Activated CD4-positive, CD25-positive, alpha-beta regulatory T cell (primary cell): ENCODE results near the gene TMEM235.
A peak's percentile ranks its signal among the peaks of the same experiment; 100 is the strongest.

ENCODE experiments used
- DNase-seq, 4 experiments: peaks; one replicate each; lab custom pipeline; 2025; lab: John Stamatoyannopoulos, UW

The TMEM235 gene

DNA sequence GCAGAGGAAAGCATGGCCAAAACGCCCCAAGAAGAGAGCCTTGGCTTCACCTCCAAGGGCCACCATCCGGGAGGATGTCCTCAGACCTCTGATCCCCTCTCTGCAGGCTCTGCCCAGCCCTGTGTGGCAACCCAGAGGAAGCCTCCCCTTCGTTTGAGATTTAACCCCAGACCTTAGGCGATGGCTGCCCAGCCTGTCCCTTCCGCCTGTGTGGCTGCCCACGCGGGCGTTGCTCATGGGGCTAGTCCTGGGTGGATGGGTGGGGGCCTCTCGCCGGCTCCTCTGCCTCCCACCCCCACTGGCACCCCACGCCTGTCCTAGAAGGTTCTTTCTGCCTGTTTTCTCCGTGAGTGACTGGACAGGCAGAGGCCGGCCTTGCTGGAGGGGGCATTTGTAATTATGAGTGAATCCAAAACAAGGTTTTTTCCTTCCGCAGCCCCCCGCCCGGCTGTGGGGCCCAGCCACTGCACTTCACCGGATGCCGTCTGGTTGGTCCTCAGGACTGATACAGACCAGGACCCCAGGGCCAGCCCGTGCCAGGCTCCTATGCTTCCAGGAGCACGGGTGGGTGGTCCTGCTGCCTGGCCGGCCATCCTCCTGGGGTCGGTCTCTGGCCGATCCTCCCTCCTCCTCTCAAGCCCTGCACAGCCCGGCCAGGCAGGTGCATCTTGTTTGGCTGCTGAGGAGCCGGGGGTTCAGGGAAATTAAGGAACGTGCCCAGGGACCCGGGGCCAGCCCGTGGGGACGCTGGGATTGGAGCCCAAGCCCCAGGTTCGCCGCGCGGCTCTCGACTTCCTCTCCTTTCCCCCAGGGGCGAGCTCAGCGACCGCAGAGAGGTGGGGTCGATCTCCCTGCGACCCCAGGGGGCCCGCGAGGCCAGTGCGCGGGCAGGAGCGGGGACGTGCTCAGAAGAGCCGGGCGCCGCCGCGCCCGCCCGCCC is at the start of gene TMEM235:
TMEM235 (plus strand) TSS at position 636 of the 940 bp plus-strand sequence. CDS start 393 bp downstream, outside the sequence.
- no peak for DNase-seq

DNA sequence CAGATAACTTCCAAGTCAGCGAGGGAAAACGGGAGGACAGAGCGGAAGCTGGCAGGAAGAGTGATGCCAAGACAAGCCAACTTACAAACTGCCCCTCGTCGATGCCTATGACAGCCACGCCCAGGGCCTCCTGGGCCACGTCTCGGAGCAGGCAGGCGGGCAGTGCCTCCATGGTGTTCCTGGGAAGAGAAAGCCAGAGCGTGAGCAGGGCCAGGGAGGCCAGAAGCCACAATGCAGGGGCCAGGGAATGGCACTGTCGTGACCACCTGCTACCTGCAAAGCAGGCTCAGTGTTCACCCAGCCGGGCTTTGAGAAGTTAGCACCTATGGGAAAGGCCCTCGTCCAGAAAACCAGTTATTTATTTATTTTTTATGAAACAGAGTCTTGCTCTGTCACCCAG is 48.9 kb upstream of the TMEM235 start:
- no peak for DNase-seq

DNA sequence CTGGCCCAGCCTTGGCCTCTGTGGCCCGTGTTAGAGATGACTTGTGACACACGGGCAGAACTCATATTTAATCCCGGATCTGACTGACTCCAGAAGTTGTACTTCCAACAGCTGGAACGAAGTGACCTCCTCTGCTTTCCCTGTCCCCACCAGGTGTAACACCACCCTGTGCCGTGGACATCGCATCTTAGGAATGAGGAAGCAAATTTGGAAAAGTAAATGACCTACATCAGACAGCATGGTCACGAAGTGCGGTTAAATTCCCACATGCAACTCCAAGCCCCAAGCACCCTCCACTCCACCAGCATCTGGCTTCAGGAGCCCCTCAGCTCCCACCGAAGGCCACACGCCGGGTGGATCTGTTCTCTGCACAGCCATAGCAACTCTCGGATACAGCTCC is 47.5 kb upstream of the TMEM235 start:
- DNase-seq, result no peak

DNA sequence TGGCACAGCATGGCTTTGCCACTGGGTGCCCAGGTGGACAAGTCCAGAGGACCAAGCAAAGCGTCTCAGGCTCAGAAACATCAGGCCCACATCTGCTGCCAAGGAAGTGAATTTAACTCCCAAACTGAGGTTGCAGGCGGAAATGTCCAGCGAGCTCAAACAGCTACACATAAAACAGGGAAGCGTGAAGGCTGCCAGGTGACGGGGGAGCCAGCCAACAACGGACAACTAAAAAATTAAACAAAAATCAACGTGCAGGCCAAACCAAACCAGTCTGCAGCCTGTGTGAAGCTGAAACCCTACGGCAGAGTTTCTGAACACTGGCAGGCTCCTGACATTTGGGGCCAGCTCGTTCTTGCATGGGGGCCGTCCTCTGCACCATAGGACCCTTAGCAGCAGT is 47.1 kb upstream of the TMEM235 start:
- DNase-seq, result no peak

DNA sequence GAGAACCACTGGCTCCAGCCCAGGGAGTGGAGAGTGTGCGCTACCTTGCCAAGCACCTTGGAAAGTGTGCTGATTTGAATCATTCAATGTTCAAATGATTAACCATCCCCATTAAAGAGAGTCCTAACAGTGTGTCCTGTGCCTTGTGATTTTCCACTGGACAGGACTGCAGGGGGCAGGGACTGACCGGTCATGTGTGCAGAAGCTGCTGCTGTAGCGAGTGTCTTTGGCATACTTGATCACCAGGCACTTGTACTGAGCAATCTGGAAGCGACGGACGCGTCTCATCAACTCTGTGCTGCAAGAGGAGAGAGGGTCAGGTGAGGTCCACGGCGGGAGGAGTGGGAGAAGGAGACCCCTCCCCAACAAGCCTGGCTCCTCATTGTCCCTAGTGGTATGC is 46.6 kb upstream of the TMEM235 start:
- DNase-seq, result no peak

DNA sequence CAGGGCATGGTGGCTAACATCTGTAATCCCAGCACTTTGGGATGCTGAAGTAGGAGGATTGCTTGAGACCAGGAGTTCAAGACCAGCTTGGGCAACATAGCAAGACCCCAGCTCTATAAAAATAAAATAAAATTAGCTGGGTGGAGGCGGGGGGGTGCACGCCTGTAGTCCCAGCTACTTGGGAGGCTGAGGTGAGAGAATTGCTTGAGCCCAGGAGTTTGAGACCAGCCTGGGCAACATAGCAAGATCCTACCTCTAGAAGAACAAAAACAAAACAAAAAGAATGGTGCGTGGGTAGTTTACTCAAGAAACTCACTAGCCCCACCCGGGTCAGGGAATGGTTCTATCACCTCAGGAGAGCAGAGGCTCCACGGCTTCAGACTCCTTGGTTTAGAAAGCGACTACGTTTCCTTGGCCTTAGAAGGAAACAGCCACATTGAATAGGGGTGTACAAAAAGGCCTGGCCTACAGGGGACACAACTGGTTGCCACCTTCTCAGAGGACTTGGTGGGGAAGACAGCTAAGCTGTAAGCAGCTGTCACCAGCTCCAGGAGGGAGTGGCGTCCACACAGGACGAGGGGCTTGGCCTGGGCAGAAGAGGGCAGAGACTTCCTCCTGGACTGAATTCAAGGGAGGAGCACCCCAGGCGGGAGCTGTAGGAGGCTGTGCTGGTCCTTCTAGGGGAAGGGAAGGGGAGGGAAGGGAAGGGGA is 45.3 kb upstream of the TMEM235 start:
- DNase-seq, result no peak

DNA sequence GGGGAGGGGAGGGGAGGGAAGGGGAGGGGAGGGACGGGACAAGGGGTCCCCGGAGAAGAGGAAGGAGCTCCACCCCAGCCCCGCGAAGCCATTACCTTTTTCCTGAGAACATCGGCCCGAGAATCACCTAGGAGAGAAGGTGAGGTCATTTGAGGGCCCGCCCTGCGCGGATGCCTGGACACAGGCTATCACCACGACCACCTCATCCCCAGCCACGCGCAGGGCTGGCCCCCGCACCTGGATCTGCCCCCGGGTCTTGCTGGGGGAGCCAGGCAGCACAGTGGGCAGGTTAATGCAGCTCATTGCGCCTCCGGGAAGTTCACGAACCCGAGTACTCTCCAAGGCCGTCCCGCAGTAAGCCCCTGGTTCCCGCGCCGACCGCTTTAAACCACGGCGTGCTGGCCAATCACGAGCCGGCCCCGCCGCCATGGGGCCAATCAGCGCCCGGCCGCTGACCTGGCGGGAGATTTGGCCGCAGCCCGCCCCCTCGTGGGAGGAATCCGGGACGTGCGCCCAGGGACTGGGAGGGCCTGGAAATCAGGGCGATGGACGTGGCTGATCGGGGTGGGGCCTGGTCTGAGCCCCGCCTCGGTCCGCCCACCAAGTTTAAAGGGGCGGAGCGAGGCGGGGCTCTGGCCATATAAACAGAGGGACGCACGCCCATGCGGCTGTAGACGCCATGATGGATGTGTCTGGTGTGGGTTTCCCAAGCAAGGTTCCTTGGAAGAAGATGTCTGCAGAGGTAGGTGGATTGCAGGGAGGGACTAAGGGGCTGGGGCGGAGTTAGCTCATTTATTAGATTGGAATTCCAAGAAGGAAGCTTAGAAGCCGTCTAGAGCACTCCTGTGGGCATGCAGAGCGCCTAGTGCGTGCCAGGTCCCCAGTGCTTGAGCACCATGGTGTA is 44.5 kb upstream of the TMEM235 start, which contains the start of the genes AFMID and TK1:
AFMID (plus strand) TSS at position 671 of the 904 bp plus-strand sequence; CDS start at position 680, 9 bp downstream.
TK1 (minus strand) TSS at position 361 of the 904 bp plus-strand sequence; CDS start at position 303, 58 bp downstream.
- peak; percentile 59 to 81 (median 70) for DNase-seq

DNA sequence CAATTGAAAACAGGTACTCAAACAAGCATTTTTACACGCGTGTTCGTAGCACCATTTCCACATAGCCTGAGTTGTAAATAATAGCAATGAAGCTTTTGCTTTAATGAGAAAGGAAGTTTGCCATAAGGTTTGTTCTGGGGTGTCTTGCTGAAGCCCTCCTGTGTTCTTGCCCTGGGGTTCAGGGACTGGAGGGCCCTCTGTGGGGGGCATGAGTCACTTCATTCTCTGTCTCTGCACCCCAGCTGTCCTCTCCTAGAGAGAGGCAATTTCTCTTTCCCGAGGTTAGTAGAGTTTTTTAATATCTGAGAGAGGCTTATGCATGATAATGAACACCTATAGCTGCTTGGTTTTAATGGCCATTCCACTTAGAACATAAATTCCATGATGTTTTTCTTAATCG is 34.7 kb upstream of the TMEM235 start:
- DNase-seq, result no peak

DNA sequence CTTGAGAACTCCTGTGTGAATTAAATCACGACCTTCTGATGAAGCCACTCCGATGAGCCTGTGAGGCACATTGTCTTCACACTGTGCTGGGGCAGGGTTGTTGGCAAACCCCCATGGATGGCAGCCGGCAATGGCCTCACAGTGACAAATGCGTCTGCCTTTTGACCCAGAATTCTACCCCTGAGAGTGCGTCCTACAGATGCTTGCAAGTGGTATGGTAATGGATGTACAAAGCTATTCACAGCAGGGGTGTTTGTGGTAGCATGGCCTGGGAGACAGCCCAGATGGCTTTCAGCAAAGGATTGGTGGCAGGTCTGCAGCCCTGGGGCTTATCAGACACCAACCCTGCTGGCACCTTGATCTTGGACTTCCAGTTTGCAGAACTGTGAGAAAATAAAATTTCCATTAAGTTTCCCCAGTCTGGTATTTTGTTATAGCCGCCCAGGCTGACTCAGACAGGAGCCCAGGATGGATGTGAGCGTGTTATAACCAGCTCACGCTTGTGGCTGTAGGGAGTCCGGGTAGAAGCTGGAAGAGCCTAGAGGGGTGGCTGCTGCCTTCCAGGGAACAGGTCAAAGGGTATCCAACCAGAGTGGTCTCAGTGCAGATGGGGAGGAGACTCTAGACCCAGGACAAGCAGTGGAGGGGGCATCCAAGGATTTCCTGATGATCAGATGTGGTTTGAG is 34.1 kb upstream of the TMEM235 start:
- DNase-seq, result no peak

DNA sequence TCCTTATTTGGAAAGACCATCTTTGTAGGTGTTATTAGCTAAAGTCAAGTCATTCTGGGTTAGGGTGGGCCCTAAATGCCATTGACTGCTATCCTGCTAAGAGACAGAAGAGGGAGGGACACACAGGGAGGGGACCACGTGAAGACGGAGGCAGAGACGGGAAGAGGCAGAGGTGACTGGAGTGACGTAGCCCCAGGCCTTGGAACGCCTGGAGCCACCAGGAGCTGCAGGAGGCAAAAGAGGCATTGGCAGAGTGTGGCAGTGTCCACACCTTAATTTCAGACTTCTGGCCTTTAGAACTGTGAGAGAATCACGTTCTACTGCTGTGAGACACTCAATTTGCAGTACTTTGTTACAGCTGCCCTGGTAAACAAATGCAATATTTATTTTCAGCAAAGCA is 31.0 kb upstream of the TMEM235 start:
- no peak for DNase-seq

DNA sequence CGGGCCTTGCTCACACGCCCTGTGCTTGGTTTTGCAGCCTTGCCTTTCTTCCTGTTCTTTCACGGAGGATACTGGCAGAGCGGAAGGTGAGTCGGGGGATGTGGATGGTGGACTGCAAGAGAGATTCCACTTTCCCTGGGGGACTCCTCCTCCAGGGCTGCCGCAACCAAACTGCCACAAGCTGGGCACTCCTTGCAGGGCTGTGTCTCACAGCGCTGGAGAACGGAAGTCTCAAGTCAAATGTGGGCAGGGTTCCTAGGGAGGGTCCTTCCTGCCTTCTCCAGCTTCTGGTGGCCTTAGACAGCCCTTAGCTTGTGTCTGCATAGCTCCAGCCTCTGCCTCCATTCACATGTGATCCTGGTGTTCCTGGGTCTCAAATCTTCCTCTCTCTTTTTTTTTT is 28.8 kb upstream of the TMEM235 start:
- no peak for DNase-seq

DNA sequence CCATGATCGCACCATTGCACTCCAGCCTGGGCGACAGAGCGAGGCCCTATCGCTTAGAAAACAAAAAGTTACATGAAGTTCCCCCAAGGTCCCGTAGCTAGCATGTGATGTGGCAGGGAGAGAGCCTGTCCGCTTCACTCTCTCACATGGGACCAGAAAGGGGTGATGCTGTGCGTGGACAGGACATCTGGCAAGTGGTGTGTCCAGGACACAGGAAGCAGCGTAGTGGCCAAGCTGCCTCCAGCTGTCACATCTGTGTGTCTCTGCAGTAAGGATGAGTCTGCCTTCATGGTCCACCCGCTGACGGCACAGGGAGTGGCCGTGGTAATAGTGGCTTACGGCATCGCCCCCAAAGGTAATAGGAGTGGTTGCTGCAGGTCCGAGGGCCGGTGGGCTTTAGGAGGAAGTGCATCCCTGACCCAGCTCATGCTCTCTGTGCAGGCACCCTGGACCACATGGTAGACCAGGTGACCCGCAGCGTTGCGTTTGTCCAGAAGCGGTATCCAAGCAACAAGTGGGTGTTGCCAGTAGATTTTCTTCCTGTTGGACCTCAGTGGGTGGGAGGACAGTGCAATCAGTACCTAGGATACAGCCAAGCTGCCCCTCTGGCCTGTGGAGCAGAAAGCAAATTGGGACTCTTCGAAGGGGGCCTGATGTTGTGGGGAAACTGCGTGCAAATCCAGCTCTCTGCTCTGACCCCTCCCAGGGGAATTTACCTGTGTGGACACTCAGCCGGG is 26.9 kb upstream of the TMEM235 start:
- no peak for DNase-seq

DNA sequence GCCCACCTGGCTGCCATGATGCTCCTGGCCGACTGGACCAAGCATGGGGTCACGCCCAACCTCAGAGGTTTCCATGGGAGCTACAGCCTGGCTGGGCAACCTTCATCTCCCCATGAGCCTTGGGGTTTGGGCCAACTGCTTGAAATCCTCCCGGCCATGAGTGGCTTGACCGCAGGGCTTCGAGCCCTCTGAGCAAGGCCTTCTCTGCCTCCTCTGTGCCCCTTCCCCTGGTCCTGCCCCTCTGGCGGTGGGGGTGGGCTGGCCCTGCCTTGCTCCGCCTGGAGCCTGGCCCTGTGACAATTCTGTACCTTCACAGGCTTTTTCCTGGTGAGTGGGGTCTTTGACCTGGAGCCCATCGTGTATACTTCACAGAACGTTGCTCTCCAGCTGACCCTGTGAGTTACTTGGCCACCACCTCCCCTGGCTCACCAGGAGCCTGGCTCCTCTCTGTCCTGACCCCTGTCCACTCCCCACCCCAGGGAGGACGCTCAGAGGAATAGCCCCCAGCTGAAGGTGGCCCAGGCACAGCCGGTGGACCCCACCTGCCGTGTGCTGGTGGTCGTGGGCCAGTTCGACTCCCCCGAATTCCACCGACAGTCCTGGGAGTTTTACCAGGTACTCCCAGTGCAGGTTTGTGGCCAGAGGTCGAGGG is 26.2 kb upstream of the TMEM235 start:
- DNase-seq, result no peak

DNA sequence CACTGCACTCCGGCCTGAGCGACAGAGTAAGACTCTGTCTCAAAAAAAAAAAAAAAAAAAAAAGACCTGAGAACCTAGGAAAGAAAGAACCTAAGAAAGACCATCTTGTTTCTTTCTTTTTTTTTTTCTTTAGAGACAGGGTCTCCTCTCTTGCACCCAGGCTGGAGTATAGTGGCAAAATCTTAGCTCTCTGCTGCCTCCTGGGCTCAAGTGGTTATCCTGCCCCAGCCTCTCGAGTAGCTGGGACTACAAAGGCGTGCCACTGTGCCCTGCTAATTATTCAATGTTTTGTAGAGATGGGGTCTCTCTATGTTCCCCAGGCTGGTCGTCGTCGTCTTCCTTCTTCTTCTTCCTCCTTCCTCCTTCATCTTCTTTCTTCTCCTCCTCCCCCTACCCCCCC is 25.1 kb upstream of the TMEM235 start:
- DNase-seq, result no peak

DNA sequence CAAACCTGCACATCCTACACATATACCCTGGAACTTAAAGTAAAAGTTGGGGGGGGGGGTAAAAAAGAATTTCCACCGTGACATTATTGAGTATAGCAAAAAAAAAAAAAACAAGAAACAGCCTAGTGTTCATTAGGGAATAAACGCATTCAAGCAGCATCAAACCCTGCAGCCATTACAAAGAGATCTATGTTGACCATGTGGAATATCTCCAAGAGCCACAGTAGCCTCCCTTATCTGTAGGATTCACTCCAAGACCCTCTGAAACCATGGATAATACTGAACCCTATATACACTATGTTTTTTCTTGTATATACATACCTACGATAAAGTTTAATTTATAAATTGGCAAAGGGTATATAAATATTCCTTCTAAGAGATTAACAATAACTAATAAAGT is 22.9 kb upstream of the TMEM235 start:
- DNase-seq, result no peak

DNA sequence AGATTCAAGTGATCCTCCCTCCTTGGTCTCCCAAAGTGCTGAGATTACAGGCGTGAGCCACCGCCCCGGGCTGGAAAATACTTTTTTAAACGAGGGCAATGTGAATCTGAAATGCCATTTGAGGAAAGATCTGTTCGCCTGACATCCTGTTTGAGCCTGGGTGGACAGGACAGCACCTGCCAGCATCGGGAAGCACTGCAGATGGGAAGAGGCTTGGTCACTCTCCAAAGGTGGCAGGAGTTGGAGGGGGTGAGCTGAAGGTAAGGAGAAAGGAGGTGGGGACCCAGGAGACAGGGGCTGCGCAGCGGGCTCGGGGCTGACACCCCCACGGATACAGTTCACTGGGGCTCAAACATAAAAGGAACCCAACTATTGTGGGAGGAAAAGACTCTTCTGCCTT is 21.3 kb upstream of the TMEM235 start:
- no peak for DNase-seq

DNA sequence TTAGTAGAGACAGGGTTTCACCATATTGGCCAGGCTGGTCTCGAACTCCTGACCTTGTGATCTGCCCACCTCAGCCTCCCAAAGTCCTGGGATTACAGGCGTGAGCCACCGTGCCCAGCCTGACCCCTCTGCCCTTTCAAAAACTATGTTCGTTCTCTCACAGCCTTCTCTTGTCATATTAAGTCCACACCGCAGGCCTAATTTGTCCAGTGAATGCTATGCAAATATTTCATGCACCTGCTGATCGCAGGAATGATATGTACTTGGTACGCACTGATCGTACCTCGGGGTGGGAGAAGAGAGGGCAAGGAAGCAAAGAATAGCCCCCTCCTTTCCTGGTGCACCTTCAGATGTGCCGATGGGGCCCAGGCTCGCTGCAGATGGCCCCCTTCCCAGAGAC is 20.4 kb upstream of the TMEM235 start:
- DNase-seq, result no peak

DNA sequence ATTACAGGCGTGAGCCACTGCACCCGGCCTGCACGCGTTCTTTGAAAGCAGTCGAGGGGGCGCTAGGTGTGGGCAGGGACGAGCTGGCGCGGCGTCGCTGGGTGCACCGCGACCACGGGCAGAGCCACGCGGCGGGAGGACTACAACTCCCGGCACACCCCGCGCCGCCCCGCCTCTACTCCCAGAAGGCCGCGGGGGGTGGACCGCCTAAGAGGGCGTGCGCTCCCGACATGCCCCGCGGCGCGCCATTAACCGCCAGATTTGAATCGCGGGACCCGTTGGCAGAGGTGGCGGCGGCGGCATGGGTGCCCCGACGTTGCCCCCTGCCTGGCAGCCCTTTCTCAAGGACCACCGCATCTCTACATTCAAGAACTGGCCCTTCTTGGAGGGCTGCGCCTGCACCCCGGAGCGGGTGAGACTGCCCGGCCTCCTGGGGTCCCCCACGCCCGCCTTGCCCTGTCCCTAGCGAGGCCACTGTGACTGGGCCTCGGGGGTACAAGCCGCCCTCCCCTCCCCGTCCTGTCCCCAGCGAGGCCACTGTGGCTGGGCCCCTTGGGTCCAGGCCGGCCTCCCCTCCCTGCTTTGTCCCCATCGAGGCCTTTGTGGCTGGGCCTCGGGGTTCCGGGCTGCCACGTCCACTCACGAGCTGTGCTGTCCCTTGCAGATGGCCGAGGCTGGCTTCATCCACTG is 17.3 kb upstream of the TMEM235 start, which contains the start of gene BIRC5:
BIRC5 (plus strand) TSS at position 238 of the 690 bp plus-strand sequence; CDS start at position 302, 64 bp downstream.
- DNase-seq, result peak; percentile 79 to 89 (median 87)

DNA sequence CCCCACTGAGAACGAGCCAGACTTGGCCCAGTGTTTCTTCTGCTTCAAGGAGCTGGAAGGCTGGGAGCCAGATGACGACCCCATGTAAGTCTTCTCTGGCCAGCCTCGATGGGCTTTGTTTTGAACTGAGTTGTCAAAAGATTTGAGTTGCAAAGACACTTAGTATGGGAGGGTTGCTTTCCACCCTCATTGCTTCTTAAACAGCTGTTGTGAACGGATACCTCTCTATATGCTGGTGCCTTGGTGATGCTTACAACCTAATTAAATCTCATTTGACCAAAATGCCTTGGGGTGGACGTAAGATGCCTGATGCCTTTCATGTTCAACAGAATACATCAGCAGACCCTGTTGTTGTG is 16.7 kb upstream of the TMEM235 start:
- DNase-seq, result no peak
